Measurements from ENCODE around the gene TAS1R1. TPM values are rescaled to one million over a fixed set of nuclear protein-coding genes. Genes with fewer than 3 reads are reported as not detected.
A peak's percentile ranks its signal among the peaks of the same experiment; 100 is the strongest.

TAS1R1 gene
- total and polyA plus RNA-seq, 9 of the 15 experiments (the other 6 are each of a cell fraction or from before 2014, with no cell fraction given), result 0.06 TPM; not detected in 8

- TF ChIP-seq, protein P1, sequence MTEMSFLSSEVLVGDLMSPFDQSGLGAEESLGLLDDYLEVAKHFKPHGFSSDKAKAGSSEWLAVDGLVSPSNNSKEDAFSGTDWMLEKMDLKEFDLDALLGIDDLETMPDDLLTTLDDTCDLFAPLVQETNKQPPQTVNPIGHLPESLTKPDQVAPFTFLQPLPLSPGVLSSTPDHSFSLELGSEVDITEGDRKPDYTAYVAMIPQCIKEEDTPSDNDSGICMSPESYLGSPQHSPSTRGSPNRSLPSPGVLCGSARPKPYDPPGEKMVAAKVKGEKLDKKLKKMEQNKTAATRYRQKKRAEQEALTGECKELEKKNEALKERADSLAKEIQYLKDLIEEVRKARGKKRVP (CRISPR knock-in tag; IDR thresholded peaks at IDR 0.05), result 0 out of 2 replicates have a peak, but pooled peaks have one; percentile 33
- TF ChIP-seq SAFB (IDR thresholded peaks at IDR 0.05; ENCODE audit: borderline replicate concordance, low read depth, low read length) (0 out of 2 replicates have a peak, but pooled peaks have one; percentile 43), NKRF (IDR thresholded peaks at IDR 0.05; ENCODE audit: borderline replicate concordance) (0 out of 2 replicates have a peak, but pooled peaks have one; percentile 60), STAG1 (CRISPR knock-in tag; IDR thresholded peaks at IDR 0.05; ENCODE audit: borderline replicate concordance) (no peak), CHD1 (IDR thresholded peaks at IDR 0.05; ENCODE audit: low read length) (peak; percentile 61), SRSF7 (optimal IDR thresholded peaks at IDR 0.05; ENCODE audit: low read depth, low read length) (no peak), ZNF24 (IDR thresholded peaks at IDR 0.05) (no peak), PHB (CRISPR knock-in tag; IDR thresholded peaks at IDR 0.05) (peak; percentile 94; the same call in 1 of the 2 replicates), POLR2B (IDR thresholded peaks at IDR 0.05; ENCODE audit: low read depth, partially characterized antibody) (no peak), SPI1 (IDR thresholded peaks at IDR 0.05; ENCODE audit: borderline replicate concordance, low read depth, low read length) (peak; percentile 63), POLR2G (IDR thresholded peaks at IDR 0.05; ENCODE audit: low read depth, low read length) (peak; percentile 9; the same call in 1 of the 2 replicates), ELF2 (CRISPR knock-in tag; IDR thresholded peaks at IDR 0.05) (peak; percentile 68), ETV1 (tag; conservative IDR thresholded peaks at IDR 0.05; ENCODE audit: low read depth) (0 out of 2 replicates have a peak, but pooled peaks have one; percentile 9), ZNF121 (CRISPR knock-in tag; conservative IDR thresholded peaks at IDR 0.05) (no peak), RBFOX2 (IDR thresholded peaks at IDR 0.05; ENCODE audit: low read depth, low read length) (peak; percentile 52), MCM3 (IDR thresholded peaks at IDR 0.05) (no peak), CCNT2 (IDR thresholded peaks at IDR 0.05; ENCODE audit: borderline replicate concordance, extremely low read depth, insufficient read length, low read depth, low read length) (peak; percentile 4), RBM22 (IDR thresholded peaks at IDR 0.05; ENCODE audit: low read depth, low read length, poor library complexity, severe bottlenecking) (no peak), EGR1 (conservative IDR thresholded peaks at IDR 0.05) (0 out of 2 replicates have a peak, but pooled peaks have one; percentile 26), SUPT5H (IDR thresholded peaks at IDR 0.05) (peak; percentile 22; the same call in 1 of the 2 replicates)
- TF ChIP-seq, protein P2, sequence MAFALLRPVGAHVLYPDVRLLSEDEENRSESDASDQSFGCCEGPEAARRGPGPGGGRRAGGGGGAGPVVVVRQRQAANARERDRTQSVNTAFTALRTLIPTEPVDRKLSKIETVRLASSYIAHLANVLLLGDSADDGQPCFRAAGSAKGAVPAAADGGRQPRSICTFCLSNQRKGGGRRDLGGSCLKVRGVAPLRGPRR (CRISPR knock-in tag; IDR thresholded peaks at IDR 0.05), result 0 out of 2 replicates have a peak, but pooled peaks have one; percentile 36
- TF ChIP-seq, protein P3, sequence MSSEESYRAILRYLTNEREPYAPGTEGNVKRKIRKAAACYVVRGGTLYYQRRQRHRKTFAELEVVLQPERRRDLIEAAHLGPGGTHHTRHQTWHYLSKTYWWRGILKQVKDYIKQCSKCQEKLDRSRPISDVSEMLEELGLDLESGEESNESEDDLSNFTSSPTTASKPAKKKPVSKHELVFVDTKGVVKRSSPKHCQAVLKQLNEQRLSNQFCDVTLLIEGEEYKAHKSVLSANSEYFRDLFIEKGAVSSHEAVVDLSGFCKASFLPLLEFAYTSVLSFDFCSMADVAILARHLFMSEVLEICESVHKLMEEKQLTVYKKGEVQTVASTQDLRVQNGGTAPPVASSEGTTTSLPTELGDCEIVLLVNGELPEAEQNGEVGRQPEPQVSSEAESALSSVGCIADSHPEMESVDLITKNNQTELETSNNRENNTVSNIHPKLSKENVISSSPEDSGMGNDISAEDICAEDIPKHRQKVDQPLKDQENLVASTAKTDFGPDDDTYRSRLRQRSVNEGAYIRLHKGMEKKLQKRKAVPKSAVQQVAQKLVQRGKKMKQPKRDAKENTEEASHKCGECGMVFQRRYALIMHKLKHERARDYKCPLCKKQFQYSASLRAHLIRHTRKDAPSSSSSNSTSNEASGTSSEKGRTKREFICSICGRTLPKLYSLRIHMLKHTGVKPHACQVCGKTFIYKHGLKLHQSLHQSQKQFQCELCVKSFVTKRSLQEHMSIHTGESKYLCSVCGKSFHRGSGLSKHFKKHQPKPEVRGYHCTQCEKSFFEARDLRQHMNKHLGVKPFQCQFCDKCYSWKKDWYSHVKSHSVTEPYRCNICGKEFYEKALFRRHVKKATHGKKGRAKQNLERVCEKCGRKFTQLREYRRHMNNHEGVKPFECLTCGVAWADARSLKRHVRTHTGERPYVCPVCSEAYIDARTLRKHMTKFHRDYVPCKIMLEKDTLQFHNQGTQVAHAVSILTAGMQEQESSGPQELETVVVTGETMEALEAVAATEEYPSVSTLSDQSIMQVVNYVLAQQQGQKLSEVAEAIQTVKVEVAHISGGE (CRISPR knock-in tag; IDR thresholded peaks at IDR 0.05), result peak in 2 of 3 experiments; percentile 60 to 75; a peak in 3 of 6 replicates
Observed at GRCh38 chr1:6580119-6580592, 25.0 kb downstream of the TAS1R1 start (continued).
